Fibroblast of lung (primary cell): Measurements from ENCODE around the gene WNT11. TPM values are rescaled to one million over a fixed set of nuclear protein-coding genes. Genes with fewer than 3 reads are reported as not detected.

Experiments
- DNase-seq, 2 donors: peaks; one replicate each; pipeline versions ENCODE4 v3.0.0 to v3.0.0-alpha.2; 2010; ENCODE audit warnings: low read depth in 2 of 2
- H2AFZ ChIP-seq: 2 replicates; pipeline ENCODE4 v1.5.1; 2012; ENCODE audit warnings: low read length, control low read depth, inconsistent platforms
- H3K27ac ChIP-seq: 2 replicates; pipeline ENCODE4 v1.5.1; 2011; ENCODE audit warnings: low read length, control low read depth; ENCODE audit not compliant: insufficient read depth
- H3K27me3 ChIP-seq: 2 replicates; pipeline ENCODE4 v1.5.1; 2011; ENCODE audit warnings: mild to moderate bottlenecking, low read length; ENCODE audit not compliant: control insufficient read depth, insufficient read depth
- H3K36me3 ChIP-seq: 2 replicates; pipeline ENCODE4 v1.5.1; 2011; ENCODE audit warnings: low read length; ENCODE audit not compliant: control insufficient read depth, insufficient read depth
- H3K4me1 ChIP-seq: 2 replicates; pipeline ENCODE4 v1.5.1; 2011; ENCODE audit warnings: low read length; ENCODE audit not compliant: control insufficient read depth, insufficient read depth; ENCODE audit errors: extremely low read depth
- H3K4me2 ChIP-seq: 2 replicates; pipeline ENCODE4 v1.5.1; 2011; ENCODE audit warnings: low read length, control low read depth; ENCODE audit not compliant: insufficient read depth; ENCODE audit errors: extremely low read depth
- H3K4me3 ChIP-seq, 4 experiments: fragments of 200-600 bp in 1 of 4; sonication (generic) in 1 of 4; replicated peaks in 1 of 4; 2 replicates each; pipeline ENCODE4 v1.5.1; 2011 to 2016; ENCODE audit warnings: low read length in 4 of 4, low read depth in 3 of 4, mild to moderate bottlenecking in 3 of 4, control low read depth in 2 of 4, inconsistent platforms in 1 of 4, mixed read lengths in 1 of 4; ENCODE audit not compliant: insufficient read depth in 1 of 4; ENCODE audit errors: control extremely low read depth in 1 of 4
- H3K79me2 ChIP-seq: 2 replicates; pipeline ENCODE4 v1.5.1; 2012; ENCODE audit warnings: mild to moderate bottlenecking, low read length, inconsistent platforms; ENCODE audit not compliant: control insufficient read depth, insufficient read depth
- H3K9ac ChIP-seq: 2 replicates; pipeline ENCODE4 v1.5.1; 2011; ENCODE audit warnings: mild to moderate bottlenecking, low read length, control low read depth; ENCODE audit not compliant: insufficient read depth
- H3K9me3 ChIP-seq: 2 replicates; pipeline ENCODE4 v1.5.1; 2012; ENCODE audit warnings: low read depth, low read length; ENCODE audit not compliant: control insufficient read depth, insufficient read depth
- H4K20me1 ChIP-seq: 2 replicates; pipeline ENCODE4 v1.5.1; 2011; ENCODE audit warnings: low read length; ENCODE audit not compliant: control insufficient read depth, insufficient read depth; ENCODE audit errors: extremely low read depth
- EZH2 ChIP-seq: IDR thresholded peaks from 2 replicates; pipeline ENCODE4 v1.5.1; 2012; ENCODE audit warnings: low read length, control low read depth, mild to moderate bottlenecking; ENCODE audit errors: missing control alignments
- polyA plus RNA-seq, 2 donors: library from polyadenylated mRNA; depleted of rRNA in 1 of 2; stranded (reverse) in 1 of 2; unstranded in 1 of 2; fragments of >200 nt; gene quantifications; 2 replicates each; pipeline ENCODE4 v1.2.1, GENCODE V29; 2011 to 2012; ENCODE audit warnings: missing spikeins in 1 of 2
- total RNA-seq: library from RNA; depleted of rRNA; stranded (reverse); fragments of >200 nt; gene quantifications from 2 replicates; pipeline ENCODE4 v1.2.1, GENCODE V29; 2014
- TF ChIP-seq, protein P1 (sequence below), 2 donors: IDR thresholded peaks in 1 of 2; conservative IDR thresholded peaks in 1 of 2; 1 replicate in 1 of 2; 2 replicates in 1 of 2; pipeline ENCODE4 v1.5.1; 2011 to 2012; ENCODE audit warnings: low read length in 2 of 2, control low read depth in 1 of 2, inconsistent platforms in 1 of 2, low read depth in 1 of 2, mild to moderate bottlenecking in 1 of 2

WNT11 gene
- total and polyA plus RNA-seq, 2 donors (not counting 1 experiment from before 2014, with no cell fraction given): 0.07 to 0.33 TPM

DNA sequence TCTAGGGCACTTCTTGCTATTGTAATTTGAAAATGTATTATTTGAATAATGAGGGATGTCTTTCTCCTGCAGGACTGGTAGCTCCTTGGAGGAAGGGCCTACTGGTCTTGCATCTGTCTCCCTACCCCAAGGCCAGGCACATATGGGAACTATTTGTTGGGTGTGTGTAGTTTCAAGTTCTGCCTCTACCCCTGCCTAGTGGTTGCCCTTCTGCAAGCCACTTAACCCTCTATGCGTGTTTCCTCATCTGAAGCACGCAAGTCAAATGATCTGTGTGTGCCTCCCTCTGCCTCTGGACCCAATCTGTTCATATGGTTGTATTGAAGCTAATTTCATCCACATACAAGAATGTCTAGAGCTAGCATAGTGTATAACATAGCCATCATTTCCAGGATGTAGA is 67.0 kb downstream of the WNT11 start:
- Histone ChIP-seq H3K79me2 (no peaks in the 10 kb centered on the region), H3K4me2 (no peak overlapping the region), H3K36me3 (peaks cover 1% of the 10 kb centered on the region), H3K27ac (no peak overlapping the region), H3K9me3 (no peaks in the 10 kb centered on the region), H3K4me3 (no peak overlapping the region), H3K9ac (no peak overlapping the region), H4K20me1 (no peaks in the 10 kb centered on the region), H3K4me1 (no peaks in the 10 kb centered on the region), H2AFZ (no peak overlapping the region), H3K27me3 (no peaks in the 10 kb centered on the region)
- no peak for TF ChIP-seq EZH2
- TF ChIP-seq, protein P1, sequence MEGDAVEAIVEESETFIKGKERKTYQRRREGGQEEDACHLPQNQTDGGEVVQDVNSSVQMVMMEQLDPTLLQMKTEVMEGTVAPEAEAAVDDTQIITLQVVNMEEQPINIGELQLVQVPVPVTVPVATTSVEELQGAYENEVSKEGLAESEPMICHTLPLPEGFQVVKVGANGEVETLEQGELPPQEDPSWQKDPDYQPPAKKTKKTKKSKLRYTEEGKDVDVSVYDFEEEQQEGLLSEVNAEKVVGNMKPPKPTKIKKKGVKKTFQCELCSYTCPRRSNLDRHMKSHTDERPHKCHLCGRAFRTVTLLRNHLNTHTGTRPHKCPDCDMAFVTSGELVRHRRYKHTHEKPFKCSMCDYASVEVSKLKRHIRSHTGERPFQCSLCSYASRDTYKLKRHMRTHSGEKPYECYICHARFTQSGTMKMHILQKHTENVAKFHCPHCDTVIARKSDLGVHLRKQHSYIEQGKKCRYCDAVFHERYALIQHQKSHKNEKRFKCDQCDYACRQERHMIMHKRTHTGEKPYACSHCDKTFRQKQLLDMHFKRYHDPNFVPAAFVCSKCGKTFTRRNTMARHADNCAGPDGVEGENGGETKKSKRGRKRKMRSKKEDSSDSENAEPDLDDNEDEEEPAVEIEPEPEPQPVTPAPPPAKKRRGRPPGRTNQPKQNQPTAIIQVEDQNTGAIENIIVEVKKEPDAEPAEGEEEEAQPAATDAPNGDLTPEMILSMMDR (conservative IDR thresholded peaks at IDR 0.05 in 1 of 2, IDR thresholded peaks at IDR 0.05 in 1 of 2; ENCODE audit: low read depth in 1 of 2, low read length in 2 of 2): no peak
- no peak for DNase-seq

Other genes starting within 250 kb of the WNT11 start
- 39.5 and 44.4 TPM in 2 replicates for gene THAP12, start 174.6 kb upstream of the WNT11 start, total RNA-seq
- gene THAP12, start 174.6 kb upstream of the WNT11 start, polyA plus RNA-seq: 52.5 and 57.9 TPM in 2 replicates
- 1.3 and 1.8 TPM in 2 replicates for gene GVQW3, start 174.8 kb upstream of the WNT11 start, total RNA-seq
- gene GVQW3, start 174.8 kb upstream of the WNT11 start, polyA plus RNA-seq: 1.1 and 1.4 TPM in 2 replicates
- 11.6 and 11.9 TPM in 2 replicates for gene EMSY, start 238.5 kb upstream of the WNT11 start, total RNA-seq
- gene EMSY, start 238.5 kb upstream of the WNT11 start, polyA plus RNA-seq: 14.2 and 15.2 TPM in 2 replicates